Panc1 (cell line): Measurements from ENCODE around the gene CNTN1.

Source experiments
- CTCF ChIP-seq: fragments of 450-650 bp; IDR thresholded peaks from 2 replicates; pipeline ENCODE4 v1.5.1; 2017; ENCODE audit warnings: mild to moderate bottlenecking
- REST ChIP-seq, 2 experiments: IDR thresholded peaks; 2 replicates each; pipeline ENCODE4 v1.6.1; 2011 to 2012; ENCODE audit warnings: low read depth in 2 of 2, control low read depth in 1 of 2, low read length in 1 of 2, mild to moderate bottlenecking in 1 of 2, moderate library complexity in 1 of 2; ENCODE audit not compliant: insufficient read depth in 1 of 2
- SIN3A ChIP-seq: IDR thresholded peaks from 2 replicates; pipeline ENCODE4 v1.6.1; 2012; ENCODE audit warnings: low read depth, mild to moderate bottlenecking, low read length, moderate library complexity, borderline replicate concordance; ENCODE audit not compliant: insufficient read depth

- no peak for TF ChIP-seq SIN3A
- no peak for TF ChIP-seq CTCF
- TF ChIP-seq REST (IDR thresholded peaks at IDR 0.05; ENCODE audit: insufficient read depth in 1 of 2, low read depth in 2 of 2, low read length in 1 of 2), result no peak
Measured at GRCh38 chr12:40957417-40957816, 265.2 kb downstream of the CNTN1 start.
